ENCODE results near the gene TTLL9.

- no peak for TF ChIP-seq POLR2A (IDR thresholded peaks at IDR 0.05; ENCODE audit: low read depth, low read length)
- no peak for TF ChIP-seq TAF1 (IDR thresholded peaks at IDR 0.05; ENCODE audit: low read depth, low read length)
- TF ChIP-seq POLR2AphosphoS5 (IDR thresholded peaks at IDR 0.05; ENCODE audit: low read depth, low read length): no peak
- no peak for TF ChIP-seq POU2F2 (IDR thresholded peaks at IDR 0.05; ENCODE audit: low read depth, low read length)
- no peak for TF ChIP-seq SPI1 (IDR thresholded peaks at IDR 0.05; ENCODE audit: low read depth, low read length)
- no peak for TF ChIP-seq PAX5 (IDR thresholded peaks at IDR 0.05; ENCODE audit: insufficient read depth, low read length, severe bottlenecking)
Measured at GRCh38 chr20:31849306-31849930, 21.0 kb upstream of the TTLL9 start.
